AG10803 (cell line): ENCODE results near the gene LRRC75B.
A peak's percentile ranks its signal among the peaks of the same experiment; 100 is the strongest.
"Not testable (repeated sequence)": the region's sequence is repeated elsewhere in the genome, so short reads cannot be mapped to it uniquely, and the experiment has no call there.

Experiments
- DNase-seq: peaks from one replicate; pipeline ENCODE4 v3.0.0; 2010; ENCODE audit warnings: low read depth
- H3K4me3 ChIP-seq: 2 replicates; pipeline ENCODE4 v1.5.1; 2011; ENCODE audit warnings: mild to moderate bottlenecking, low read length, control low read depth
- TF ChIP-seq, protein P1 (sequence below): conservative IDR thresholded peaks from 2 replicates; pipeline ENCODE4 v1.5.1; 2011; ENCODE audit warnings: mild to moderate bottlenecking, low read length, control low read depth, inconsistent platforms

LRRC75B gene

DNA sequence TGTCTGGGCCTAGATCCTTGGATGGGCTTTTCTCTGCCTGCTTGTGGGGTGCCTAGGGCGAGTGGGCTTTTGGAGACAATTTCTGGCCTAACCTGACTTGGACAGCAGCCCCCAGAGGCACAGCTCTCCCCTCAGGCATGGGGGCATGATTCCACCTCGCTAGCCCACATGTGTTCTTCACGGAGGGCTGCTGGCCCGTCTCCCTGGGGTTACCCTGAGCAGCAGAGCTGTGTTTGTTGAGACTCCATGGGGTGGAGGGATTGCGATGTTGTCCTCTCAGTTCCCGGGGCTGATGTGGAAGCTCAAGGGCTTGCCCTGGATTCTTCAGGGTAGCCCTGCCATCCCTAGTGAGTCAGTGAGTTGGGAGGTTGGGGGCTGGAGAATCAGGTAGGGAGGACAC, 2.4 kb upstream of the LRRC75B start:
- DNase-seq, result no peak
- TF ChIP-seq, protein P1, sequence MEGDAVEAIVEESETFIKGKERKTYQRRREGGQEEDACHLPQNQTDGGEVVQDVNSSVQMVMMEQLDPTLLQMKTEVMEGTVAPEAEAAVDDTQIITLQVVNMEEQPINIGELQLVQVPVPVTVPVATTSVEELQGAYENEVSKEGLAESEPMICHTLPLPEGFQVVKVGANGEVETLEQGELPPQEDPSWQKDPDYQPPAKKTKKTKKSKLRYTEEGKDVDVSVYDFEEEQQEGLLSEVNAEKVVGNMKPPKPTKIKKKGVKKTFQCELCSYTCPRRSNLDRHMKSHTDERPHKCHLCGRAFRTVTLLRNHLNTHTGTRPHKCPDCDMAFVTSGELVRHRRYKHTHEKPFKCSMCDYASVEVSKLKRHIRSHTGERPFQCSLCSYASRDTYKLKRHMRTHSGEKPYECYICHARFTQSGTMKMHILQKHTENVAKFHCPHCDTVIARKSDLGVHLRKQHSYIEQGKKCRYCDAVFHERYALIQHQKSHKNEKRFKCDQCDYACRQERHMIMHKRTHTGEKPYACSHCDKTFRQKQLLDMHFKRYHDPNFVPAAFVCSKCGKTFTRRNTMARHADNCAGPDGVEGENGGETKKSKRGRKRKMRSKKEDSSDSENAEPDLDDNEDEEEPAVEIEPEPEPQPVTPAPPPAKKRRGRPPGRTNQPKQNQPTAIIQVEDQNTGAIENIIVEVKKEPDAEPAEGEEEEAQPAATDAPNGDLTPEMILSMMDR, result no peak
- H3K4me3 ChIP-seq, result no peak overlapping the region

DNA sequence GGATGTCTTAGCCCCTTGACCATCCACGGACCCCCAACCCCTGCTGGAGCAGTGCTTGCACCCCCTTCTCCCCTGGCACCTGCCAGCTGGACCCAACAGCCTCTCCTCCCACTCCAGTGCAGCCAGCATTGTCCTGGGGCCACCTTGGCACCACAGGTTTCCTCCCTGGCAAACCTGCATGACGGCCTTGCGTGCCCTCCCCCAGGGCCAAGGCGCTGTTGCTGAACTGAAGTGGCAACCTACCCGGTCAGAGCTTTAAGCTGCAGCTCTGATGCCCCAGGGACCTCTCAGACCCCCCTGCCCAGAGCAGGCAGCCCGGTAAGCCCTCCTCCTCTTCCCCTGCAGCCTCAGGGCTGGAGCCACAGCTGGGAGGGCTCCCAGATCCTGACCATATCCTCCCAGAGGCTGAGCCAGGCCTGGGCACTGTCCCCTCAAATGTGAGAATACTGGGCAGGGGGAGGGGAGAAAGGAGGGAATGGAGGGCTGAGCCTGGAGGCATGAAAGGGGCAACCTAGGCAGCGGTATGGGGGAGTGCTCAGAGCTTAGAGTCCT, 1.8 kb upstream of the LRRC75B start:
- no peak for DNase-seq
- no peak overlapping the region for H3K4me3 ChIP-seq
- TF ChIP-seq, protein P1, result no peak

DNA sequence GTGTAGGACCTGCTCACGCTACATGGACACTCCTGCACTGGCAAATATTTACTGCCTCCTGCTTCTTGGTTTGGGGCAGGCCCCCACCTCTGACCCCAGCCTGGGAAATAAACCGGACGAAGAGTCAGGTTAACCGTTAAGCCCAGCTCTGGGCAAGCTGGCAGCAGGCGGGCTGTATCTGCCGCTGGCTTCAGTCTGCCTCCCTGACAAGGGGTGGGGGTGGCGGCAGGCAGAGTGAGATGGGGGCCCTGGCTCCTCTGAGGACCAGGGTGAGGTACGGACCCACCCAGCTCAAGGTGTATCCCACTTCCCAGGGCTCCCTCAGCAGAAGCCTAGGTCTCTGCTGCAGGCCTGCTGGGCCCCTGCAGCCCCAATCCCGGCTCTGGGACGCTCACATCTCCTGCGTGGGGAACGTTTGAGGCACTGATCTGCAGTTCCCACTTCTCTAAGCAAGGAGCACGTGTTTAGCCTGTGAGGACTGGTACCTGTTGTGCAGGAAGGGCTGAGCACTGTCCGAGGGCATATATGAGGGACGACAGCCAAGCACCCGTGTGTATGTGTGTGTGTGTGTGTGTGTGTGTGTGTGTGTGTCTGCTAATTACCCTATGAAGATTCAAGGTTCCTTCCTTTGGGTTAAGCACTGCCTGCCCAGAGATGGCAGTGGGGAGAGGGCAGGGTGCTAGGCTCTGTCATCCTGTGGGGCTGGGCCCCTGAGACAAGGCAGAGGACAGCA, 1.1 kb upstream of the LRRC75B start:
- H3K4me3 ChIP-seq, result no peak overlapping the region
- DNase-seq, result no peak
- TF ChIP-seq, protein P1, result no peak

DNA sequence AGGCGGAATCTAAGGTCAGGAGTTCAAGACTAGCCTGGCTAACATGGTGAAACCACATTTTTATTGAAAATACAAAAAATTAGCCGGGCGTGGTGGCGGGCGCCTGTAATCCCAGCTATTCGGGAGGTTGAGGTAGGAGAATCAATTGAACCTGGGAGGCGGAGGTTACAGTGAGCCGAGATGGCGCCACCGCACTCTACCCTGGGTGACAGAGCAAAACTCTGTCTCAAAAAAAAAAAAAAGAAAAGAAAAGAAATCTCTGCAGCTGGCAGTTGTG, 624 bp upstream of the LRRC75B start:
- not testable (repeated sequence) for DNase-seq
- H3K4me3 ChIP-seq, result peak overlapping the region; percentile 63

DNA sequence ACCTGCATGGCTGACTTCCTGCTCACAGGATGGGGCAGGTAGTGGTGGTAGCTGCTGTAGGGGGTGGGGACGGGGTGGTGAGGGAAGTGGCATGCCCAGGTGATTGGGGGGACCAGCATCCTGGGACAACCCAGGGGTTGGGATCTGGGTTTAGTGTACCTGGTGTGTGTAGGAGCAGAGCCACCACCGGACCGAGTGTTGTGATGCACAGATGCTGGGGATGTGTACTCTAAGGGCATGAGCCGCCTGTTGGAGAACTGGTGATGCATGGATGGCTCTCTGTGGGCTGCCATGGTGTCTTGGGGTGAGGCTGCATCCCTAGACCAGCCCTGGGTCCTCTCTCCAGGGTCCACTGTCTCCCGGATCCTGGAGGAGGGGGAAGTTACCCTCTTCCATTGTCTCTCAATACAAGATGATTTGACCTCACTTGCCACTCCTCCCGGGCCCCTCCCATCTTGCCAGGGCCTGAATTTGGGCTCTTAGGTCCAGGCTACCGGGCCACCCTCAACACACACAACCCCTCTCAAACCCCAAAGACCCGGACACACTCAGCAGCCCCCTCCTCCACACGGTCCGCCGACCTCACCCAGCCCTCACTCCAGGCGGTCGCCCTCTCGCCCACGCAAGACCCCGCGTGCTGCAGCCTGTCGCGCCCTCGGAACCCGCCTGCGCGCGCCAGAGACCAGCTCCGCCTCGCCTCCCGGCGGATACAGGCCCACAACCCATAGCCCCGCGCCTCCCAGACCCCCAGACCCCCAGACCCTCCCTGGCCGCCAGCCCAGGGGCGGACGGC, 619 bp downstream of the LRRC75B start:
- peak; percentile 30 for DNase-seq
- TF ChIP-seq, protein P1, result no peak
- H3K4me3 ChIP-seq, result peak overlapping the region; percentile 65

DNA sequence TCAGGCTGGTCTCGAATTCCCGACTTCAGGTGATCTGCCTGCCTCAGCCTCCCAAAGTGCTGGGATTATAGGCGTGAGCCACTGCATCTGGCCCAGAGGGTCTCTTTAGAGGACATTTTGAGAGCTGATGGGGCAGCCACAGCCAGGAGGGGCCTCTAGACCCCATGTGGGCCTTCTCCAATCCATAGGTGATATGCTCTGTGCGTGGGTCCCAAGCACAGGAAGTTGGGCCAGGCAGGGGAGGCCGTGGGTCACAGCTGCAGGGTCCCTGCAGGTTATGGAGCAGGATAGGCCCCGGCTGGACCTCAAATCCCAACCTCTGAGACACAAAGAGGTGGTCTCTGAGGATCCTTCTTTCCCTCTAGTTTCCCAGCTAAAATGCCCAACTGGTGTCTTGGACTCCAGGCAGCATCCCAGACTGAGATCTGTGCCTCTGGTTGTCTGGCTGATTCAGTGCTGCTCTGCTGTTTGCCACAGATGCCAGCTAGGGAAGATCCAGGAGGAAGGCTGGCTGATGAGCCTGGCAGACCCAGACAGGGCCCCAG, 1.5 kb downstream of the LRRC75B start:
- DNase-seq, result no peak
- TF ChIP-seq, protein P1, result no peak
- H3K4me3 ChIP-seq, result no peak overlapping the region

DNA sequence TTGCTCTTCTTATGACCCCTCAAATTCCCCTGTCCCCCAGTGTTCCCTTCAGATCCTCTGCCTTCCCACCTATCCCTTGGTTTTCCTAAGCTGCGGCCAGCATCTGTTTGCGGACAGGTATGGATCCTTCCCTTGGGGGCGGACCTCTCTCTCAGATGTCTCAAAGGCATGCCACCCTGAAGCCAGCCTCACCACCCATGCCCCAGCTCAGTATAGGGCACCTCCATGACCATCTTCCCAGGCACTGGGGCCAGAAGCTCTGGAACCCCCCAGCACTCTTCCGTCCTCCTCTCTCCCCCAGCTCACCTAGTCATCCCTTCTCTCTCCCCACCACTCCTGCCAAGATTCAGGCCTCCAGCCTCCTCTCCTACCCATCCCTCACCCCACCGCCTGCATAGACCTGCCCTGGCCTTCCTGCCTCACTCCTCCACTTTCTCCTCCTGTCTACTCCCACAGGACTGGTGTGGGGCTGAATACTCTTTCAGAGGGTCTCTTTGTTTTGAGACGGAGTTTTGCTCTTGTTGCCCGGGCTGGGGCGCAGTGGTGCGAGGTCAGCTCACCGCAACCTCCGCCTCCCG, 2.2 kb downstream of the LRRC75B start:
- H3K4me3 ChIP-seq, result no peak overlapping the region
- TF ChIP-seq, protein P1, result no peak
- DNase-seq, result no peak
